CD14-positive monocyte (primary cell): Measurements from ENCODE around the gene UBE2J2. TPM values are rescaled to one million over a fixed set of nuclear protein-coding genes. Genes with fewer than 3 reads are reported as not detected.
A peak's percentile ranks its signal among the peaks of the same experiment; 100 is the strongest.

Experiments
- DNase-seq, 3 donors: peaks; one replicate each; pipeline ENCODE4 v3.0.0-alpha.2; 2011 to 2022
- H2AFZ ChIP-seq: 2 replicates; pipeline ENCODE4 v1.6.0; 2012; ENCODE audit warnings: mild to moderate bottlenecking, low read depth, low read length, inconsistent platforms; ENCODE audit not compliant: insufficient read depth, poor library complexity, severe bottlenecking
- H3K27ac ChIP-seq, 2 donors: 1 replicate in 1 of 2; 2 replicates in 1 of 2; pipeline ENCODE4 v1.5.1; 2012 to 2013; ENCODE audit warnings: low read length in 2 of 2, control low read depth in 1 of 2, inconsistent platforms in 1 of 2, low read depth in 1 of 2, mild to moderate bottlenecking in 1 of 2
- H3K27me3 ChIP-seq, 2 donors: one replicate each; pipeline versions ENCODE4 v1.6.0 to v1.6.1; 2011 to 2013; ENCODE audit warnings: low read length in 2 of 2; ENCODE audit not compliant: control insufficient read depth in 2 of 2, insufficient read depth in 2 of 2
- H3K36me3 ChIP-seq, 2 donors: replicated peaks in 1 of 2; 1 replicate in 1 of 2; 2 replicates in 1 of 2; pipeline versions ENCODE4 v1.5.1 to v1.6.1; 2012 to 2013; ENCODE audit warnings: low read length in 2 of 2, control low read depth in 1 of 2, inconsistent platforms in 1 of 2, mild to moderate bottlenecking in 1 of 2; ENCODE audit not compliant: insufficient read depth in 2 of 2, control insufficient read depth in 1 of 2
- H3K4me1 ChIP-seq, 2 donors: 1 replicate in 1 of 2; 2 replicates in 1 of 2; pipeline versions ENCODE4 v1.5.1 to v1.6.1; 2012 to 2013; ENCODE audit warnings: low read length in 2 of 2, control low read depth in 1 of 2, inconsistent platforms in 1 of 2, mild to moderate bottlenecking in 1 of 2, moderate library complexity in 1 of 2; ENCODE audit not compliant: insufficient read depth in 2 of 2, control insufficient read depth in 1 of 2
- H3K4me2 ChIP-seq: replicated peaks from 2 replicates; pipeline ENCODE3; 2012; ENCODE audit warnings: low read length, moderate library complexity, mild to moderate bottlenecking; ENCODE audit not compliant: poor library complexity, severe bottlenecking; ENCODE audit errors: extremely low read depth
- H3K4me3 ChIP-seq, 3 experiments: fragments of 200-600 bp in 1 of 3; sonication (generic) in 1 of 3; replicated peaks in 1 of 3; 1 replicate in 2 of 3; 2 replicates in 1 of 3; pipeline ENCODE4 v1.5.1; 2011 to 2013; ENCODE audit warnings: low read length in 3 of 3, mild to moderate bottlenecking in 3 of 3, control low read depth in 2 of 3, low read depth in 2 of 3, inconsistent platforms in 1 of 3, moderate library complexity in 1 of 3
- H3K79me2 ChIP-seq: 2 replicates; pipeline ENCODE4 v1.6.0; 2012; ENCODE audit warnings: mild to moderate bottlenecking, control low read depth, inconsistent platforms, low read length, moderate library complexity; ENCODE audit not compliant: insufficient read depth
- H3K9ac ChIP-seq: 2 replicates; pipeline ENCODE4 v1.6.0; 2017; ENCODE audit warnings: low read length, mild to moderate bottlenecking; ENCODE audit not compliant: insufficient read depth, poor library complexity, severe bottlenecking
- H3K9me3 ChIP-seq, 2 donors: replicated peaks in 1 of 2; 1 replicate in 1 of 2; 2 replicates in 1 of 2; pipeline versions ENCODE4 v1.5.1 to v1.6.1; 2012 to 2013; ENCODE audit warnings: low read length in 2 of 2, control low read depth in 1 of 2; ENCODE audit not compliant: control insufficient read depth in 1 of 2, insufficient read depth in 1 of 2
- H4K20me1 ChIP-seq: 2 replicates; pipeline ENCODE4 v1.6.0; 2012; ENCODE audit warnings: mild to moderate bottlenecking, low read length, control low read depth, moderate library complexity; ENCODE audit not compliant: insufficient read depth
- H3K27ac Mint-ChIP-seq, 7 donors: one replicate each; pipeline ENCODE4 v1.8.0; 2020; ENCODE audit warnings: mild to moderate bottlenecking in 7 of 7, mixed read lengths in 7 of 7, moderate library complexity in 6 of 7, inconsistent platforms in 2 of 7
- H3K27me3 Mint-ChIP-seq, 3 donors: one replicate each; pipeline ENCODE4 v1.8.0; 2021 to 2022; ENCODE audit warnings: low read depth in 3 of 3, mild to moderate bottlenecking in 3 of 3, mixed read lengths in 3 of 3, moderate library complexity in 3 of 3, inconsistent platforms in 1 of 3
- H3K36me3 Mint-ChIP-seq, 2 donors: one replicate each; pipeline ENCODE4 v1.8.0; 2020; ENCODE audit warnings: mixed read lengths in 2 of 2, inconsistent platforms in 1 of 2, mild to moderate bottlenecking in 1 of 2
- H3K4me1 Mint-ChIP-seq: one replicate; pipeline ENCODE4 v1.8.0; 2020; ENCODE audit warnings: mild to moderate bottlenecking, mixed read lengths
- H3K4me3 Mint-ChIP-seq, 2 donors: one replicate each; pipeline ENCODE4 v1.8.0; 2020; ENCODE audit warnings: mild to moderate bottlenecking in 2 of 2, mixed read lengths in 2 of 2, moderate library complexity in 1 of 2
- H3K9me3 Mint-ChIP-seq, 7 donors: one replicate each; pipeline ENCODE4 v1.8.0; 2020 to 2022; ENCODE audit warnings: mixed read lengths in 7 of 7, mild to moderate bottlenecking in 6 of 7, moderate library complexity in 6 of 7, inconsistent platforms in 2 of 7
- WGBS: methylation state at CpG from one replicate; pipeline ENCODE4 v1.1.5; 2013; ENCODE audit warnings: missing lambda C conversion rate; ENCODE audit not compliant: insufficient coverage; 5-methylcytosine and 5-hydroxymethylcytosine counted together
- intact Hi-C, 2 donors: fragments of 100-400 bp; cut with micrococcal nuclease; formaldehyde crosslinking; loops; one replicate each; pipeline versions ENCODE4 v1.15.0 to v1.15.1; 2023
- polyA plus RNA-seq, 3 donors: library from polyadenylated mRNA; depleted of rRNA in 1 of 3; unstranded in 2 of 3; stranded (reverse) in 1 of 3; fragments of 300-500 nt in 2 of 3; fragments of >200 nt in 1 of 3; fragmentation: Illumina TruSeq in 2 of 3; gene quantifications; 1 replicate in 2 of 3; 2 replicates in 1 of 3; pipeline ENCODE4 v1.2.3, GENCODE V29; 2012 to 2021
- TF ChIP-seq, protein P1 (sequence below): fragments of 200-600 bp; IDR thresholded peaks from one replicate; pipeline ENCODE4 v1.8.0; 2022; ENCODE audit warnings: antibody characterized with exemption, mild to moderate bottlenecking

Gene UBE2J2
- polyA plus RNA-seq, 3 donors = 36.5 to 83.2 (median 72.1) TPM

DNA sequence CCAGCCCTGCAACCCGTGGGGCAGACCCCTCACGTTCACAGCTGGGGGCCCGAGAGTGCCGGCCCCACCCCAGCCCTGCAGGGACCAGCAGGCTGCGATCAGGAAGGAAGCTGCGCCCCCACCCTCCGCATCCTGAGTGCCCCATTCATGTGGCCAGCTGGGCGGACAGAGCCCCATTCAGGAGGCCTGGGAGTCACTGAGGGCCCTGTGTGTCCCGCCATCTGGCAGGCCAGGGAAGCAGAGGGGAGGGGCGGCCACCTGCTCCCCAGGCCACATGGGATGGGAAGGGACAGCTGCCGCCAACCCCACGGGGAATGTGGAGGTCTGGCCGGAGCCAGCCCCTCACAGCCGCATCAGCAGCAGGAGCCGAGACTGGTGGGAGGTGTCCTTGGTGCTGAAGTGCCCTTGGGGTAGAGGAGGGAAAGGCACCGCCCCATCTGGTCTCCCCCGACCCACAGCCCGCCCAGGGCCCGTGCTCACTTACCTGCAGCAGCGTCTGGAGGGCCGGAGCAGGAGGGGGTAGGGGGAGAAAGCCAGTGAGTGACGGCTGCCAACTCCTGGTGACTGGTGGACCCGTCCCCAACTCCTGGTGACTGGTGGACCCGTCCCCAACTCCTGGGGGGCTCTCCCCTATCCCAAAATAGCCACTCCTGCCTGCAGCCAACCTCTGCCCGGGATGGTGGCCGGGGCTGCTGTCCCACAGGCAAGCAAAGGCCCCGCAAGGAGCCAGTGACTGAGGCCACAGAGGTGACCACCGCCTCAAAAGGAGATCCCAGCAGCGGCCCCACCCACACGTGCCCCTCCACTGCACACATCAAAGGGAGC is 25.4 kb upstream of the UBE2J2 start:
- H3K4me2 ChIP-seq = no peak overlapping the region
- H3K36me3 ChIP-seq = peaks cover 25 to 34% of the 10 kb centered on the region in 2 donors
- no peak for DNase-seq
- H3K4me1 ChIP-seq = peaks cover 0 to 9% of the 10 kb centered on the region in 2 donors
- H3K9ac ChIP-seq = no peak overlapping the region
- intact Hi-C loops = no loop called here
- peaks cover 0 to 2% (median 0%) of the 10 kb centered on the region in 7 donors for H3K9me3 Mint-ChIP-seq
- peaks cover 4% of the 10 kb centered on the region for H3K4me1 Mint-ChIP-seq
- no peak overlapping the region for H3K4me3 Mint-ChIP-seq
- H3K27ac Mint-ChIP-seq = no peak overlapping the region
- no peaks in the 10 kb centered on the region for H3K27me3 ChIP-seq
- no peaks in the 10 kb centered on the region for H3K9me3 ChIP-seq
- H3K4me3 ChIP-seq = no peak overlapping the region
- no peak overlapping the region for H2AFZ ChIP-seq
- peaks cover 27% of the 10 kb centered on the region for H4K20me1 ChIP-seq
- H3K36me3 Mint-ChIP-seq = peaks cover 2 to 29% of the 10 kb centered on the region in 2 donors
- peaks cover 0 to 2% (median 1%) of the 10 kb centered on the region in 3 donors for H3K27me3 Mint-ChIP-seq
- no peak overlapping the region for H3K27ac ChIP-seq
- H3K79me2 ChIP-seq = peaks cover 13% of the 10 kb centered on the region
- TF ChIP-seq, protein P1, sequence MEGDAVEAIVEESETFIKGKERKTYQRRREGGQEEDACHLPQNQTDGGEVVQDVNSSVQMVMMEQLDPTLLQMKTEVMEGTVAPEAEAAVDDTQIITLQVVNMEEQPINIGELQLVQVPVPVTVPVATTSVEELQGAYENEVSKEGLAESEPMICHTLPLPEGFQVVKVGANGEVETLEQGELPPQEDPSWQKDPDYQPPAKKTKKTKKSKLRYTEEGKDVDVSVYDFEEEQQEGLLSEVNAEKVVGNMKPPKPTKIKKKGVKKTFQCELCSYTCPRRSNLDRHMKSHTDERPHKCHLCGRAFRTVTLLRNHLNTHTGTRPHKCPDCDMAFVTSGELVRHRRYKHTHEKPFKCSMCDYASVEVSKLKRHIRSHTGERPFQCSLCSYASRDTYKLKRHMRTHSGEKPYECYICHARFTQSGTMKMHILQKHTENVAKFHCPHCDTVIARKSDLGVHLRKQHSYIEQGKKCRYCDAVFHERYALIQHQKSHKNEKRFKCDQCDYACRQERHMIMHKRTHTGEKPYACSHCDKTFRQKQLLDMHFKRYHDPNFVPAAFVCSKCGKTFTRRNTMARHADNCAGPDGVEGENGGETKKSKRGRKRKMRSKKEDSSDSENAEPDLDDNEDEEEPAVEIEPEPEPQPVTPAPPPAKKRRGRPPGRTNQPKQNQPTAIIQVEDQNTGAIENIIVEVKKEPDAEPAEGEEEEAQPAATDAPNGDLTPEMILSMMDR = no peak
- WGBS = 89% methylated on average over 23 of the region's 30 CpGs

DNA sequence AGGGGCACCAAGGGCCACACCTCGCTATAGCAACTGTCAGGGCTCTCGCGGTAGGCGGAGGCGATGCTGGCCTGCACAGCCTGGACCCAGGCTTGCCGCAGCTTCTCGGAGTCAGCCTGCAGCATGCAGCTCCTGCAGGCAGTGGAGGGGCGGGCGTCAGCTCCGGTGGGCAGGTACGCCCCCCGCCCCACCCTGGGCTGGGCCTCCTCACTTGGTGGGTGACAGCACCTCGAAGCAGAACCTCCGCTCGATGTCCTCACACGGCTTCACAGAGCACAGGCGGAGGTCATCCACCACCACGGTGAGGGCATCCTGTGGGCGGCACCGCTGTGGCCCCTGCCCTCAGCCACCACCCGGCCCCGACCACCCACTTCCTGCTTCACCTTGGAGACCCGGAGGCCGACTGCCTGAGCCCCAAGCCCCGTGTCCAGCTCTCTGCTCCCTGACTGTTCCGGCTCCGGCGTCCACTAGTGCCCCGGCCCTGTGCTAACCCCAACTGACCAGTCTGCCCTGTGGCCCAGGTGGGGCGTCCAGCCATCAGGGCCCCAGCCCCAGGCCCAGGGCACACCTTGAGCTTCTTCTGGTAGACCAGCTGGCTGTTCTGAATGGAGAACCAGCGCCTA is 24.3 kb upstream of the UBE2J2 start:
- Mint-ChIP-seq H3K9me3 (peaks cover 0 to 2% (median 0%) of the 10 kb centered on the region in 7 donors), H3K27ac (peak overlapping the region in 1 of 7 donors; percentile 70), H3K36me3 (peaks cover 2 to 26% of the 10 kb centered on the region in 2 donors), H3K4me1 (no peaks in the 10 kb centered on the region), H3K27me3 (peaks cover 0 to 2% (median 1%) of the 10 kb centered on the region in 3 donors), H3K4me3 (no peak overlapping the region)
- Histone ChIP-seq H3K4me1 (no peaks in the 10 kb centered on the region), H3K9me3 (no peaks in the 10 kb centered on the region), H4K20me1 (peaks cover 17% of the 10 kb centered on the region), H3K36me3 (peaks cover 25 to 38% of the 10 kb centered on the region in 2 donors), H3K27ac (no peak overlapping the region), H2AFZ (no peak overlapping the region), H3K9ac (no peak overlapping the region), H3K4me2 (no peak overlapping the region), H3K79me2 (peaks cover 5% of the 10 kb centered on the region), H3K4me3 (no peak overlapping the region), H3K27me3 (no peaks in the 10 kb centered on the region)
- no peak for DNase-seq
- intact Hi-C loops = no loop called here
- TF ChIP-seq, protein P1 = no peak
- 95% methylated on average over 23 of the region's 31 CpGs for WGBS
